Lower leg skin (tissue), 4 donors: ENCODE measurements around the gene ELOF1. TPM values are rescaled to one million over a fixed set of nuclear protein-coding genes. Genes with fewer than 3 reads are reported as not detected.

Experiments used
- DNase-seq, 2 donors: peaks; one replicate each; pipeline ENCODE4 v3.0.0-alpha.2; 2019; ENCODE audit warnings: low spot score in 2 of 2
- H3K4me3 ChIP-seq: fragments of 200-600 bp; sonication (generic); 2 replicates; pipeline ENCODE4 v1.5.1; 2017; ENCODE audit warnings: mild to moderate bottlenecking, low read depth; ENCODE audit not compliant: poor library complexity, severe bottlenecking
- POLR2A ChIP-seq, 2 donors: fragments of 450-650 bp; IDR thresholded peaks; one replicate each; pipeline ENCODE4 v1.6.1; 2016 to 2017; ENCODE audit warnings: antibody characterized with exemption in 2 of 2, mild to moderate bottlenecking in 1 of 2, moderate library complexity in 1 of 2
- WGBS, 2 donors: methylation state at CpG; one replicate each; pipeline ENCODE4 v1.1.5; 2018; 5-methylcytosine and 5-hydroxymethylcytosine counted together
- intact Hi-C: fragments of 100-400 bp; cut with DNase I; formaldehyde crosslinking; loops from one replicate; pipeline ENCODE4 v1.15.0; 2023; ENCODE audit warnings: low total_unique reads
- total RNA-seq, 4 donors: library from RNA; depleted of rRNA; stranded (reverse); fragments of >200 nt; gene quantifications; one replicate each; pipeline ENCODE4 v1.1.0, GENCODE V29; 2016
- TF ChIP-seq, protein P1 (sequence below), 3 donors: fragments of 450-650 bp; IDR thresholded peaks; one replicate each; pipeline ENCODE4 v1.5.1; 2016; ENCODE audit warnings: antibody characterized with exemption in 3 of 3, mild to moderate bottlenecking in 3 of 3, moderate library complexity in 2 of 3

ELOF1 gene
- total RNA-seq, 4 donors from 2014 or later = 22.3 to 41.5 (median 35.4) TPM

DNA sequence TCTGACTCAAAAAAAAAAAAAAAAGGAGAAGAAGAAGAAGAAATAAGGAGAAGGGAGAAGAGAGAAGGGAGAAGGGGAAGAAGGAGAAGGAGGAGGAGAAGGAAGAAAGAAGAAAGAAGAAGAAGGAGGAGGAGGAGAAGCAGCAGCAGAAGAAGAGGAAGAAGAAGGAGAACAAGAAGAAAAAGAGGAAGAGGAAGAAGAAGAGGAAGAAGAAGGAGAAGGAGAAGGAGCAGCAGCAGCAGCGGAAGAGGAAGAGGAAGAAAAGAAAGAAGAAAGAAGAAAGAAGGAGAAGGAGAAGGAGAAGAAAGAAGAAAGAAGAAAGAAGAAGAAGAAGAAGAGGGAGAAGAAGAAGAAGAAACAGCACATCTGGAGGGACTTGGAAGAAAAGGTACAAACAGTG is 24.5 kb downstream of the ELOF1 start:
- 79 to 88% methylated on average over 1 of the region's 1 CpG for WGBS, 2 donors
- intact Hi-C loops = no loop called here
- H3K4me3 ChIP-seq = no peak overlapping the region
- no peak for TF ChIP-seq POLR2A (IDR thresholded peaks at IDR 0.05)
- TF ChIP-seq, protein P1, sequence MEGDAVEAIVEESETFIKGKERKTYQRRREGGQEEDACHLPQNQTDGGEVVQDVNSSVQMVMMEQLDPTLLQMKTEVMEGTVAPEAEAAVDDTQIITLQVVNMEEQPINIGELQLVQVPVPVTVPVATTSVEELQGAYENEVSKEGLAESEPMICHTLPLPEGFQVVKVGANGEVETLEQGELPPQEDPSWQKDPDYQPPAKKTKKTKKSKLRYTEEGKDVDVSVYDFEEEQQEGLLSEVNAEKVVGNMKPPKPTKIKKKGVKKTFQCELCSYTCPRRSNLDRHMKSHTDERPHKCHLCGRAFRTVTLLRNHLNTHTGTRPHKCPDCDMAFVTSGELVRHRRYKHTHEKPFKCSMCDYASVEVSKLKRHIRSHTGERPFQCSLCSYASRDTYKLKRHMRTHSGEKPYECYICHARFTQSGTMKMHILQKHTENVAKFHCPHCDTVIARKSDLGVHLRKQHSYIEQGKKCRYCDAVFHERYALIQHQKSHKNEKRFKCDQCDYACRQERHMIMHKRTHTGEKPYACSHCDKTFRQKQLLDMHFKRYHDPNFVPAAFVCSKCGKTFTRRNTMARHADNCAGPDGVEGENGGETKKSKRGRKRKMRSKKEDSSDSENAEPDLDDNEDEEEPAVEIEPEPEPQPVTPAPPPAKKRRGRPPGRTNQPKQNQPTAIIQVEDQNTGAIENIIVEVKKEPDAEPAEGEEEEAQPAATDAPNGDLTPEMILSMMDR (IDR thresholded peaks at IDR 0.05) = no peak
- DNase-seq = no peak

DNA sequence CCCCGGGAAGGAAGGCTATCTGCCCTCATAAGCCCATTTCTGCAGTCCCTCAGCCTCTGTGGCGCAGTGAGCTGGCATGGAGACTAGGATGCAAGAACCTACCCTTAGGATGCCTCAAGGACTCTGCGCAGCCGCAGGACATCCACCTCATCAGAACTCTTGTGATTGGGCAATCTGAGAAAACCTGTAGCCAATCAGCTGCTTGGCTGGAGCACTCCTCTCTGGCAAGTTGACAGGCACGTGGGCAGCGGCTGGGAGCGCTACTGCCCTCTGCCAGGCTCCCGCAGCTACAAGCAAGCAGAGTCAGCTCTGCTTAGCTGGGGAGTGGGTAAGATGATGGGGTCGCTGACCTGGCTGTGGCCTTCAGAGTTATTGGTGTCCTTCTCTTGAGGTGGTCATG is 28.6 kb downstream of the ELOF1 start:
- DNase-seq = peak; percentile 50 to 88
- intact Hi-C loops = no loop called here

DNA sequence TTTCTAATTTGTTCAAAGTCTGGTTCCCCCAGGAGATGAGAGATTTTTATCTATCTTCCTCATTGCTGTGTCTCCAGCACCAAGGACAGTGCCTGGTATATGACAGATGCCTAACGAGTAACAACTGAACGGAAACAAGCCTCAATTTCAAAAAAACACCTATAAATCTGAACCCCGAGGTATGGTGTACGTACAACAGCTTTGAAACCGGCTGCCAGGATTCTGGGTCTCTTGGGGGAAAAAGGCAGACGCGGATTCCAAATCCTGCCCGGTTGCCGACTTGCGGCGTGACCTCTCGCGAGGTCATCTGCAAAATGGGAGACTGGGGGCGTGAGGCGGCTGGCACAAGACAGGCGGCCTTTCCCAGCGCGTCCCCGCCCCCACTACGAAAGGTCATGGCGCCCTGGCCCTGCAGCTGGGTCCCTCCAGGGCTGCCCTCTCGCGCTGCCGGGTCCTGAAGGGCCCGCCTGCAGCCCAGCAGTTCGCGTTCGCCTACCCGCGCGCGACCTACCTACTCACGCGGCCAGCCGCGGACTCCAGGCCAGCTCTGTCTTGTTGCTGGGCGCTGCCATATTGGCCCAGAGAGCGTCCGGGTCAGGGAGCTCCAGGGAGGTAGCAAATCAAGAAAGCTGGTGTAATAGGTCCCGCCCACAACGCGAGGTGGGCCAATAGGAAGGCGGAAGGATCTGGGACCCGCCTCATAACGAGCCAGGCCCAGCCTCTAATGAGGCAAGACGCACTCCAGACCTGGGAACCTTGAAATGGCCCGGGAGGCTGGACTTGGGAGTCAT is 30.3 kb downstream of the ELOF1 start, which contains the start of gene ECSIT:
Gene ECSIT, minus strand, starts transcription at position 584 of the 791 bp plus-strand sequence. CDS start 9,964 bp downstream, outside the sequence.
- WGBS, 2 donors = 0 to 1% methylated on average over 37 to 39 of the region's 47 CpGs
- intact Hi-C loops = no loop called here
- TF ChIP-seq POLR2A (IDR thresholded peaks at IDR 0.05) = no peak
- TF ChIP-seq, protein P1 (IDR thresholded peaks at IDR 0.05) = peak in 1 of 3 donors; percentile 9
- H3K4me3 ChIP-seq = peak within 1 kb of the TSS; percentile 64
- DNase-seq = peak; percentile 98 to 99

More for the DNA sequence above, 28.6 kb downstream of the ELOF1 start:
- WGBS, 2 donors = 20 to 27% methylated on average over 9 of the region's 9 CpGs
- TF ChIP-seq, protein P1 (IDR thresholded peaks at IDR 0.05) = no peak
- no peak for TF ChIP-seq POLR2A (IDR thresholded peaks at IDR 0.05)
- H3K4me3 ChIP-seq = no peak overlapping the region

DNA sequence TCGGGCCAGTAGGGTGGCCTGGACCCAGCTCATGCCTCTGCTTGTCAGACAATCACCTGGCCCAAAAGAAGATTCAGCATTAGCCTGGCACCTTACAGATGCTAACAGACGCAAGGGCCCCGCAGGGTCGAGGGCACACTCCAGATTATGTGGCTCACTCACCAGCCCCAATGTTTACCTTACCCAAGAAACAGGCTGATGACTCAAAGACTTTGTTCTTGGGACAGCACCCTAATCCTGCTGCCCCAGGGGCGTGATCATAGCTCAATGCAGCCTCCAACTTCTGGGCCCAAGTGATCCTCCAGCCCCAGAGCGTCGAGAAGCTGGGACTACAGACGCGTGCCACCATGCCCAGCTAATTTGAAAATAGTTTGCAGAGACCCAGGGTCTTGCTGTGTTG is 39.9 kb downstream of the ELOF1 start:
- DNase-seq = no peak
- WGBS, 2 donors = 91 to 92% methylated on average over 8 to 9 of the region's 9 CpGs
- H3K4me3 ChIP-seq = no peak overlapping the region
- intact Hi-C loops = no loop called here
- TF ChIP-seq, protein P1 (IDR thresholded peaks at IDR 0.05) = no peak
- TF ChIP-seq POLR2A (IDR thresholded peaks at IDR 0.05) = no peak

DNA sequence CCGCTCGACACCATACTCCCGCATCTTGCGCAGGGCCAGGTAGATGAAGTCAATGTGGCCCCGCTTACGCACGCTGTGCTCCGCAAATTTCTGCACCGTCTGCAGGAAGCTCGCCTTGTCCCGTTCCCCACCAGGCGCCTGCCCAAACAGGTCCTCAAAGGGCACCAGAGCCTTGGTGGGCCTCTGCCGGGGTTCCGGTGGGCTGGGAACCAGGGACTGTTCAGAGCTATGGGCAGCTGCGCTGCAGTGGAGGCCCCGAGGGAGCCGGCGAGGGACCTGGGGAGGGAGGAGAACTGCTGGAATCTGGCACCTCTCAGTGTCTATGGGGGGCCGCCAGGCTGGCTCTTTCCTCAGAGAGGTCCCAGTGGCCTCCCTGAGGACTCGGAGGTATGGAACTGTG is 45.1 kb downstream of the ELOF1 start:
- DNase-seq = no peak
- WGBS, 2 donors = 92 to 95% methylated on average over 17 to 20 of the region's 20 CpGs
- no peak overlapping the region for H3K4me3 ChIP-seq
- TF ChIP-seq, protein P1 (IDR thresholded peaks at IDR 0.05) = no peak
- no peak for TF ChIP-seq POLR2A (IDR thresholded peaks at IDR 0.05)
- intact Hi-C loops = no loop called here
